A204.1 (cell line): Measurements from ENCODE around the gene SLAMF6.
A peak's percentile ranks its signal among the peaks of the same experiment; 100 is the strongest.

Source experiments
- FAIRE-seq: peaks from 2 replicates; lab custom pipeline; 2012; peaks lifted over from hg19 to GRCh38; lab: Jason Lieb, UNC

Gene SLAMF6

GRCh38 chr1:160466961-160467360 is 56.1 kb downstream of the SLAMF6 start:
- no peak for FAIRE-seq

- FAIRE-seq: no peak
Measured at GRCh38 chr1:160465123-160465522, 57.9 kb downstream of the SLAMF6 start.

GRCh38 chr1:160460683-160461287 is 62.3 kb downstream of the SLAMF6 start:
- no peak for FAIRE-seq

- no peak for FAIRE-seq
Measured at GRCh38 chr1:160460214-160460642, 62.8 kb downstream of the SLAMF6 start.

GRCh38 chr1:160459687-160460086 is 63.4 kb downstream of the SLAMF6 start:
- FAIRE-seq: no peak

GRCh38 chr1:160459056-160459455 is 64.0 kb downstream of the SLAMF6 start:
- no peak for FAIRE-seq

GRCh38 chr1:160455153-160455517 is 67.9 kb downstream of the SLAMF6 start:
- FAIRE-seq: no peak

GRCh38 chr1:160454371-160455152 is 68.5 kb downstream of the SLAMF6 start:
- no peak for FAIRE-seq

GRCh38 chr1:160453443-160453842 is 69.6 kb downstream of the SLAMF6 start:
- FAIRE-seq: no peak

- no peak for FAIRE-seq
Measured at GRCh38 chr1:160451859-160452232, 71.2 kb downstream of the SLAMF6 start.

GRCh38 chr1:160451119-160451858 is 71.8 kb downstream of the SLAMF6 start:
- FAIRE-seq: no peak

GRCh38 chr1:160449494-160449893 is 73.6 kb downstream of the SLAMF6 start:
- FAIRE-seq: no peak

GRCh38 chr1:160446945-160447600 is 76.0 kb downstream of the SLAMF6 start:
- no peak for FAIRE-seq

GRCh38 chr1:160439718-160440117 is 83.3 kb downstream of the SLAMF6 start:
- peak; percentile 88 for FAIRE-seq

- FAIRE-seq: no peak
Measured at GRCh38 chr1:160438935-160439334, 84.1 kb downstream of the SLAMF6 start.

- FAIRE-seq: no peak
Measured at GRCh38 chr1:160438317-160438918, 84.6 kb downstream of the SLAMF6 start.

- no peak for FAIRE-seq
Measured at GRCh38 chr1:160437432-160438316, 85.4 kb downstream of the SLAMF6 start.

- FAIRE-seq: no peak
Measured at GRCh38 chr1:160436966-160437365, 86.1 kb downstream of the SLAMF6 start.
